CD4-positive, alpha-beta T cell treated with Interleukin-1 beta for 1 hour (primary cell): Measurements from ENCODE around the gene CORO2A.

Source experiments
- DNase-seq, 2 donors: peaks; one replicate each; pipeline ENCODE4 v3.0.0-alpha.2; 2020 to 2022

CORO2A gene

GRCh38 chr9:98164912-98165311, 27.5 kb downstream of the CORO2A start:
- DNase-seq = no peak

GRCh38 chr9:98162613-98163012, 29.8 kb downstream of the CORO2A start:
- no peak for DNase-seq

GRCh38 chr9:98161851-98162250, 30.6 kb downstream of the CORO2A start:
- no peak for DNase-seq

- DNase-seq = no peak
Measured at GRCh38 chr9:98159790-98160189, 32.6 kb downstream of the CORO2A start.

- no peak for DNase-seq
Measured at GRCh38 chr9:98159301-98159700, 33.1 kb downstream of the CORO2A start.

DNA sequence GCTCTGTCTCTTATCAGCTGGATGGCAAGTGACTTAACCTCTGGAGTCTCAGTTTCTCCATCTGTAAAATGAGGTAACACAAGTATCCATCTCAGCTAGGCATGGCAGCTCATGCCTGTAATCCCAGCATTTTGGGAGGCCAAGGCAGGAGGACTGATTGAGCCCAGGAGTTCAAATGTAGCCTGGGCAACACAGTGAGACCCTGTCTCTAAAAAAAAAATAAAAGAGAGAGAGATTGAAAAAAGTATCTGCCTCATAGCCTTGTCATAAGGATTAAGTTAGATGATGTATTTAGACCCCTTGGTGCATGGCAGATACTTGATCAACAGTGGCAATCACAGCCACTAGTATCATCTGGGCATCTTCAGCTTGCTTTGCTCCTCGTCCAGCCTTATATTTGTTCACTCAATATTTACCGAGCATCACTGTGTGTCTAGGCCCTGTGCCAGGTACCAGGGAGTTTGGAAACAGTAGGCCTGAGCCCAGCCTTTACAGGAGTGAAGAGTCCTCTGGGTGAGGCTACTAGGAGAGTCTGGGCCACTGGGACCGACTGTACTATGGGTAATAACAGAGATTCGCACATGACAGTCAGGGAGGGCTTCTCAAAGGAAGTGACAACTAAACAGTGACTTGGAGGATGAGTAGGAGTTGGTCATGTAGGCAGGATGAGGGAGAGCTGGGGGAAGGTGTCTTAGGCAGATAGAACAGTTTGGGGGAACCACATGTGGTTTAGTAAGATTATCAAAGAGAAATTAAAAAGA, 34.2 kb downstream of the CORO2A start:
- DNase-seq = no peak

DNA sequence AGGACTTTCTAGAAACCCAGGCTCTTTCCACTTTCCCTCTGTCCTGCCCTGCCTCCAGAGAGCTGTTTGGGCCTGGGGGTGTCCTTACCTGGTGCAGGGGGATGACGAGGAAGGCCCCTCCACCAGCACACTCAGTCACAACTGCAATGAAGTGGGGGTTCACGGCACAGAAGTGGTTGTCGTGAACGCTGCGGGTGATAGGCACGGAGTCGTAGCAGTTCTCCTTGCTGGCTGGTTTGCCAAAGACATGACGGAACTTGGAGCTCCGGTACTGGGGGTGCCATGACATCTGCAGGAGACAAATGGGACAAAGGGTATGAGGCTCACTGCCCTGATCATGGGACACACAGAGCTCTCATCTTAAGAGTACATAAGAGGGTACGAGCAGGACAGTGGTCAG, 35.1 kb downstream of the CORO2A start:
- DNase-seq = no peak

- no peak for DNase-seq
Measured at GRCh38 chr9:98154678-98155077, 37.8 kb downstream of the CORO2A start.

- no peak for DNase-seq
Measured at GRCh38 chr9:98152526-98152925, 39.9 kb downstream of the CORO2A start.

DNA sequence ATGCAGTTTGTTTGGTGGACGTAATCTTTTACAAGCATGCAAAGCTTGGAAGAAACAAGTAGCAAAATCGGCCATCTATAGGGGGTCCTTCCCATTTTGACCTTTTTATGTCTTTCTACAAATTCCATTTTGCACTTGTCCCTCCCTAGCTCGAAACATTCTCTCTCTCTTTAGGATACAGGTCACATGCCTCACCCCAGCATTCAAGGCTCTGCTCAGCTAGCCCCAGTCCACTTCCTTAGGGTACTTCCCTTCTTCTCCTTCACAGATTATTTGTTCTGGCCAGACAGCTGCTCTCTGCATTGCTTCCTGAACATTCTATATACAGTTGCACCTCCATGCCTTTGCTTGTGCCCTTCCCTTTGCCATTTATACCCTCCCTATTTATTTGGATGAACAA, 41.7 kb downstream of the CORO2A start:
- no peak for DNase-seq

DNA sequence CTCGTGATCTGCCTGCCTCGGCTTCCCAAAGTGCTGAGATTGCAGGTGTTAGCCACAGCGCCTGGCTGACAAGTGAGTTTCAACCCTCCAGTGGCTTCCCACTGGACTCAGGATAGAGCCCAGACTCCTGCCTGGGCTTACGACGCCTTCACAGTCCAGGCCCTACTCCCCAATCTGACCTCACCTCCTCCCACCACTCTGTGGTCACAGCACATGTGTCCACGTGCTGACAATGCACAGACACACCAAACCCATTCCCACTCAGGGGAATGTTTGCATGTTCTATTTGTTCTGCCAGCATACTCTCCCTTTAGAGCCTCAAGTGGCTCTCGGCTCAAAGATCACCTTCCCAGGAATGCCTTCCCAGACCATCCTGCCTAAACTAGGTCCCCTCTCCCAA, 42.3 kb downstream of the CORO2A start:
- DNase-seq = no peak

- no peak for DNase-seq
Measured at GRCh38 chr9:98149422-98149821, 43.0 kb downstream of the CORO2A start.

DNA sequence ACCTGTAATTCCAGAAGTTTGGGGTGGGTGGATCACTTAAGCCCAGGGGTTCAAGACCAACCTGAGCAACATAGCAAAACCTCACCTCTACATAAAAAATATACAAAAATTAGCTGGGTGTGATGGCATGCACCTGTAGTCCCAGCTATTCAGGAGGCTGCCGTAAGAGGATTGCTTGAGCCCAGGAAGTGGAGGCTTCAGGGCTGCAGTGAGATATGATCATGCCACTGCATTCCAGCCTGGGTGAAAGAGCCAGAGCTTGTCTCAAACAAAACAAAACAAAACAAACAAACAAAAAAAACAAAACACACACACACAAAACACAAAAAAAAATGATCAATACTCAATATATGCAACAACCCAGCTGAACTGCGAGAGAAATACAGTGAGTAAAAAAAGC, 44.0 kb downstream of the CORO2A start:
- DNase-seq = no peak

- DNase-seq = no peak
Measured at GRCh38 chr9:98147582-98147981, 44.9 kb downstream of the CORO2A start.

GRCh38 chr9:98146101-98146991, 46.1 kb downstream of the CORO2A start:
- DNase-seq = peak in 1 of 2 donors; percentile 67

DNA sequence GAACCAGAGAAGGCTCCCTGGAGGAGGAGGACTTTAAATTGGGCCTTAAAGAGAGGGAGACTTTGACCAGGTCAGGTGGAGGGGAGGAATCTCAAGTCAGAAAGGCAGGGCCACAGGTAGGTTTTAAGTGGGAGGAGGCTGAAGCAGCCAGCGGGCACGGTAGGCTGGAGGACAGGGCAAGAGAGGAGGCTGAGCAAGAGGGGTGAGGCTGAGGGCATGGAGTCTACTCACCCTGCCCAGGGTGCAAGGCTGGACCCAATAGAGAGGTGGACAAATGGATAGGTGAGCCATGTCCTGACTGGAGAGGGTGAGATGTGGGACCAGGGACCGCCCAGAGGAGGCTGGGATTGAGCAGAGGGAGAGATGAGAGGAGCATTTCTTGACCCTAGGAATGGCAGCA, 47.8 kb downstream of the CORO2A start:
- DNase-seq = no peak

DNA sequence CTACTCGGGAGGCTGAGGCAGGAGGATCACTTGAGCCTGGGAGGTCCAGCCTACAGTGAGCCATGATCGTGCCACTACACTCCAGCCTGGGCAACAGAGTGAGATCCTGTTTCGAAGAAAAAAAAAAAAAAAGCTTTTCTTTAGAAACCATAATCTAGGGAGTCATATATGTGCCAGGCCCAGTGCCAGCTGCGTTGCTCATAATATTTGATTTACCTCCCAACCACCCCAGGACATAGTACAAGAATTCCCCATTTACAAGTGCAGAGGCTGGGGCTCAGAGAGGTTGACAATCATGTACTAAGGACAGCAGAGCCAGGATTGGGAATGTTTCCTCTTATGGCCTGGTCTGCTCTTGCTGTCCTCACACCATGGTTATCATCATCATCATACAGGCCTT, 48.4 kb downstream of the CORO2A start:
- DNase-seq = no peak

DNA sequence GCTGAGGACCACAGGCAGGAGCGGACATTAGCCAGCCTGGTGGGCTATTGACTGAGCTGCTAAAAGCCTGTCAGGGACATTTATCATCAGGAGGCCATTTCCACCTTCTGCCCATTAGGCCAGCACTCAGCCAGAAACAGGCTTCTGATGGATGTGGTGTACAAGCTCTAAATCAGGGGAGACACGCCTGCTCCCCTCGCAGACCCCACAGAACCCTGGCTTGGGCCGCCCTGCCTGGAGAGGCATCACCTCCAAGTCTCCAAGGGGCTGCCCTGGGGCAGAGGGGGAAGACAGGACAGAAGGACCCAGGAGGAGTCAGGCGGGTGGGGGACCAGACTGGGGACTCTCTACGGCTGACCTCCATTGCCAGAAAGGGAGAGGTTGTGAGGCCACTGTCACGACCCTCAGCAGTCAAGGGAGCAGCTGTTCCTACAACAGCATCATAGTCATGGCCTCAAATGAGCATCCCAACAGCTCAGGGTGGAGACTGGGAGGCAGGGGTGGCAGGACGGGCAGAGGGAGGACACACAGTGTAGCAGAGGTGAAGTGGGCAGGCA, 49.4 kb downstream of the CORO2A start:
- no peak for DNase-seq

DNA sequence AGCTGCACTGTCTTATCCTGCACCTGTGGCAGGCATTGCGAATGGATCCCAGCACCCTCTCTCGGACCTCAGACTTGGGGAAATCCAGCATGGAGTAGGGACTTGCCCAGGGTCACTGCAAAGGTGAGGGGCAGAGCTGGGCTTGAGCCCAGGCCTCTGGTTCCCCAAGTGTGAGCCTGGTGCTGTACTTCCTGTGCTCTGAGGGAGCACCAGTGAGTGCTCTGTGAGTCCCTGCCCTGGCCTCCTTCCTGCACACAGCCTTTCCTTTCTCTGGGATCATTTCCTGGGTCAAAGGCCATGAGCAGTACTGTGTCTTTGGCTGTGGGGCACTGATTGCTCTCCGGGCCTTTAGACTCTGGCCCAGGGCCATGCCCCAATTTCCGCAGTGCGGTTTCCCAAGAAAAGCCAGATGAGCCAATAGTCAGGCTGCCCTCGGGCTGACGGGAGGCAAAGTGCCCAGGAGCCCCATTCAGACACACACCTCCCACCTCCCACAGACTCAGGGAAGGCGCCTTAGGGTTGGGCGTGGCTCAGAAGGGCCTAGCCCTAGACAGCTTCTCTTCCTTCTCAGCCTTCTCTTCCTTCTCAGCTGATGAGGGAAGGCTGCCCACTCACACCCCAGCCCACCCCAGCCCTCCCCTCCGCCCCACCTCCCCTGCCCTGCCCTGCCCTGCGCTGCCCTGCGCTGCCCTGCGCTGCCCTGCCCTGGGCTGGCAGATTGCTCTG, 50.1 kb downstream of the CORO2A start:
- DNase-seq = no peak

- DNase-seq = no peak
Measured at GRCh38 chr9:98140503-98140902, 51.9 kb downstream of the CORO2A start.

- DNase-seq = no peak
Measured at GRCh38 chr9:98136489-98136888, 55.9 kb downstream of the CORO2A start.

DNA sequence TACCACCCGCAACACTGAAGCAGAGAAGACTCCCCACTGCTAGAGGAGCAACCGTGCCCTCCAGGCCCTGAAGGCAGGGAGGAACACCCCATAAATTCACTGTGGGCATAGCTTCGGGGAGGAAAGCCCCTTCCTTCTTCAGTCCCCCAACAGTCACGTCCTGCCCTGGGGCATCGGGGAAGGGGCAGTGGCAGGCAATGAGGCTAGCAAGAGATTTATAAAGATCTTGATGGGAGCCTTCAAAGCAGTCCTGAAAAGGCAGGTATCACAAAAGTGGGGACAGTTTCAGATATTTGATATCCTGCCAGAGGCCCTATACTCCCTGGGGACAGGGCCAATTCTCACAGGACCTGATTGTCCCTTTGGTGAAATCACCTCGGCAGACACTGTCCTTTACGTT, 56.5 kb downstream of the CORO2A start:
- no peak for DNase-seq

- DNase-seq = no peak
Measured at GRCh38 chr9:98135558-98135934, 56.9 kb downstream of the CORO2A start.
